A549 (cell line): ENCODE data around the gene SYMPK.

Experiments used
- POLR2A ChIP-seq: IDR thresholded peaks from 2 replicates; pipeline ENCODE4 v1.6.1; 2012; ENCODE audit warnings: mild to moderate bottlenecking, low read length
- TF ChIP-seq, protein P1 (sequence below): fragments of >200 bp; sonication (Bioruptor Twin); formaldehyde crosslinking; IDR thresholded peaks from 3 replicates; pipeline ENCODE4 v1.5.1; 2016

DNA sequence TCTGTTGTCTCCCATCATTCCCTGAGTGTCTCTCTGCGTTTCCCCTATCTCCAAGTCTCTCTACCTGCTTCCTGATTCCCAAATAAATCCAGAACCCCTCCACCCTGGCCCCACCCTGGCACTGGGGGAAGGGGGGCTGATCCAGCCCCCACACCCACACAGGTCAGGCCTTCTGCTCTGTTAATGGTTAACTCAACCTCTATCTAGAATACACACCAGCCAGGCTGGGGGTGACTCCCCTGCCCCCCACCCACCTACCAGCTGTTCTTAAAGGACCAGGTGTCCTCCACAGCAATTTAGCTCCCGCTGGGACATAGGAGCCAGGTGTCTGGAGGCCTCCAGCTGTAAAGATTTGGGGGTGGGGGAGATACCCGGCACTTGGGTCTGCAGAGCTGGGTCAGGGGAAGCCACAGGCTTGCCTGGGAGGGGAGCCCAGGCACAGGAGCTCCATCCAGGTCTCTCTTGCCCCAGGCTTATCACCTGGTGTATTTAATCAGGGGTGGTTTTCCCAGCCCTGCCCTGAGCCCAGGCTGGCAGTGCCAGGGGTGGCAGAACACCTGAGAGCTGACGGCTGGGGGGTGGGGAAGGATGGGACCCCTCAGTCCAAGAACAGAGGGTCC is 19.1 kb upstream of the SYMPK start:
- TF ChIP-seq, protein P1, sequence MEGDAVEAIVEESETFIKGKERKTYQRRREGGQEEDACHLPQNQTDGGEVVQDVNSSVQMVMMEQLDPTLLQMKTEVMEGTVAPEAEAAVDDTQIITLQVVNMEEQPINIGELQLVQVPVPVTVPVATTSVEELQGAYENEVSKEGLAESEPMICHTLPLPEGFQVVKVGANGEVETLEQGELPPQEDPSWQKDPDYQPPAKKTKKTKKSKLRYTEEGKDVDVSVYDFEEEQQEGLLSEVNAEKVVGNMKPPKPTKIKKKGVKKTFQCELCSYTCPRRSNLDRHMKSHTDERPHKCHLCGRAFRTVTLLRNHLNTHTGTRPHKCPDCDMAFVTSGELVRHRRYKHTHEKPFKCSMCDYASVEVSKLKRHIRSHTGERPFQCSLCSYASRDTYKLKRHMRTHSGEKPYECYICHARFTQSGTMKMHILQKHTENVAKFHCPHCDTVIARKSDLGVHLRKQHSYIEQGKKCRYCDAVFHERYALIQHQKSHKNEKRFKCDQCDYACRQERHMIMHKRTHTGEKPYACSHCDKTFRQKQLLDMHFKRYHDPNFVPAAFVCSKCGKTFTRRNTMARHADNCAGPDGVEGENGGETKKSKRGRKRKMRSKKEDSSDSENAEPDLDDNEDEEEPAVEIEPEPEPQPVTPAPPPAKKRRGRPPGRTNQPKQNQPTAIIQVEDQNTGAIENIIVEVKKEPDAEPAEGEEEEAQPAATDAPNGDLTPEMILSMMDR = no peak
- TF ChIP-seq POLR2A = no peak
